ENCODE data around the gene MIB1. TPM values are rescaled to one million over a fixed set of nuclear protein-coding genes. Genes with fewer than 3 reads are reported as not detected.

The MIB1 gene
- total RNA-seq, 1 experiment from 2014 or later: 53.0 TPM

DNA sequence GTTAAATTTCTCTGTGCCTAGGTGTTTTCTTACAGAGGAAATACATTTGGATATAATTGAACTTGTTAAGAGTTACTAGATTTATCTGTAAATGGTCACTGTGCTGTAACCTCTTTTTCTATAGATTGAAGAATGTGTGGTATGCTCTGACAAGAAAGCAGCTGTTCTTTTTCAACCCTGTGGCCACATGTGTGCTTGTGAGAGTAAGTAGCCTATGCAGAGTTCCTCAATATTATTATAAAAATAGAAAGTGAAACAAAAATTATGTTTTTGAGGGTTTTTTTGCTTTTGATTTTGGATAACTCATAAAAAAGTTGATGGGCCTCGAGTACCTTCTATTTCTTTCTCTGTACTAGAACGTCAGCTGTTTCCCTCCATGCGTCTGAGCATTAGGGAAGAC is 112.4 kb downstream of the MIB1 start:
- Histone ChIP-seq H3K4me1 (replicated peaks) (no peaks in the 10 kb centered on the region), H3K9me3 (replicated peaks) (no peaks in the 10 kb centered on the region), H3K27me3 (replicated peaks) (no peaks in the 10 kb centered on the region), H3K4me3 (no peak overlapping the region), H3K27ac (no peak overlapping the region), H3K36me3 (peaks cover 5% of the 10 kb centered on the region; the same call in 1 of the 2 replicates)
- no peak for DNase-seq (ENCODE audit: low read depth in 1 of 2, low spot score in 2 of 2)

GRCh38 chr18:21853775-21854552 is 113.4 kb downstream of the MIB1 start:
- H3K4me3 ChIP-seq: no peak overlapping the region
- H3K27me3 ChIP-seq (replicated peaks): no peaks in the 10 kb centered on the region
- H3K9me3 ChIP-seq (replicated peaks): no peaks in the 10 kb centered on the region
- no peak overlapping the region for H3K27ac ChIP-seq
- DNase-seq (ENCODE audit: low read depth in 1 of 2, low spot score in 2 of 2): no peak
- no peaks in the 10 kb centered on the region for H3K4me1 ChIP-seq (replicated peaks)
- H3K36me3 ChIP-seq: peaks cover 10% of the 10 kb centered on the region; the same call in 1 of the 2 replicates

GRCh38 chr18:21855432-21855831 is 114.8 kb downstream of the MIB1 start:
- H3K9me3 ChIP-seq (replicated peaks): no peaks in the 10 kb centered on the region
- H3K36me3 ChIP-seq: peaks cover 11% of the 10 kb centered on the region
- H3K4me3 ChIP-seq: no peak overlapping the region

GRCh38 chr18:21857871-21858270 is 117.3 kb downstream of the MIB1 start:
- no peak overlapping the region for H3K27ac ChIP-seq
- no peaks in the 10 kb centered on the region for H3K27me3 ChIP-seq (replicated peaks)
- H3K4me1 ChIP-seq (replicated peaks): no peaks in the 10 kb centered on the region
- H3K36me3 ChIP-seq: peaks cover 15% of the 10 kb centered on the region
- H3K4me3 ChIP-seq: no peak overlapping the region
- no peaks in the 10 kb centered on the region for H3K9me3 ChIP-seq (replicated peaks)
- DNase-seq (ENCODE audit: low read depth in 1 of 2, low spot score in 2 of 2): no peak

More at GRCh38 chr18:21855432-21855831, 114.8 kb downstream of the MIB1 start:
- no peaks in the 10 kb centered on the region for H3K27me3 ChIP-seq (replicated peaks)
- DNase-seq (ENCODE audit: low read depth in 1 of 2, low spot score in 2 of 2): no peak
- H3K4me1 ChIP-seq (replicated peaks): no peaks in the 10 kb centered on the region
- H3K27ac ChIP-seq: no peak overlapping the region

DNA sequence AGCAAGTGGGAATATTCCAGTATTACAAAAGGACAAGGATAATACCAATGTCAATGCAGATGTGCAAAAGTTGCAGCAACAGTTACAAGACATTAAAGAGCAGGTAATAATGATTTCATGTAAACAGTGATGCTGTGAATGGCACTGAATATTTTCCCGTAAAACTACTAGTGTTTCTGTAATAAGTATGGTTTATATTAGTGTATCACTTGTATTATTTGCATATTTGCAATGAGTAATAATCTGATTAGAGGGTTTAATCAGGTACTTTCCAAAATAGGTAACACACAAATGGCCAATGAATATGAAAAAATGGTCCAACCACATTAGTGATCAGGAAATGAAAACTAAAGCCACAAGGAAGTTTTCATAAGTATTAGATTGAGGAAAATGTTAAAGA is 118.0 kb downstream of the MIB1 start:
- no peak for DNase-seq (ENCODE audit: low read depth in 1 of 2, low spot score in 2 of 2)
- Histone ChIP-seq H3K27me3 (replicated peaks) (no peaks in the 10 kb centered on the region), H3K4me1 (replicated peaks) (no peaks in the 10 kb centered on the region), H3K9me3 (replicated peaks) (no peaks in the 10 kb centered on the region), H3K27ac (no peak overlapping the region), H3K36me3 (peaks cover 17% of the 10 kb centered on the region), H3K4me3 (no peak overlapping the region)

GRCh38 chr18:21864386-21864785 is 123.8 kb downstream of the MIB1 start:
- H3K9me3 ChIP-seq (replicated peaks): no peaks in the 10 kb centered on the region
- no peaks in the 10 kb centered on the region for H3K27me3 ChIP-seq (replicated peaks)
- peaks cover 11% of the 10 kb centered on the region for H3K4me1 ChIP-seq (replicated peaks)
- H3K4me3 ChIP-seq: no peak overlapping the region
- H3K36me3 ChIP-seq: peaks cover 7% of the 10 kb centered on the region; the same call in 1 of the 2 replicates
- no peak for DNase-seq (ENCODE audit: low read depth in 1 of 2, low spot score in 2 of 2)
- H3K27ac ChIP-seq: no peak overlapping the region

- Histone ChIP-seq H3K27ac (peak overlapping the region; percentile 64), H3K9me3 (replicated peaks) (no peaks in the 10 kb centered on the region), H3K36me3 (peaks cover 7% of the 10 kb centered on the region; the same call in 1 of the 2 replicates), H3K4me3 (no peak overlapping the region), H3K27me3 (replicated peaks) (no peaks in the 10 kb centered on the region), H3K4me1 (replicated peaks) (peaks cover 11% of the 10 kb centered on the region)
- DNase-seq (ENCODE audit: low read depth in 1 of 2, low spot score in 2 of 2): peak in 1 of 2 experiments; percentile 30
These were observed 124.5 kb downstream of the MIB1 start for GRCh38 chr18:21865043-21865442.

- no peak for DNase-seq (ENCODE audit: low read depth in 1 of 2, low spot score in 2 of 2)
- H3K4me1 ChIP-seq (replicated peaks): peaks cover 11% of the 10 kb centered on the region
- no peaks in the 10 kb centered on the region for H3K9me3 ChIP-seq (replicated peaks)
- no peaks in the 10 kb centered on the region for H3K36me3 ChIP-seq
- no peaks in the 10 kb centered on the region for H3K27me3 ChIP-seq (replicated peaks)
- no peak overlapping the region for H3K4me3 ChIP-seq
- H3K27ac ChIP-seq: no peak overlapping the region
These were observed 128.2 kb downstream of the MIB1 start for GRCh38 chr18:21868770-21869169.

- no peak for DNase-seq (ENCODE audit: low read depth in 1 of 2, low spot score in 2 of 2)
These were observed 149.0 kb downstream of the MIB1 start for GRCh38 chr18:21889570-21889969.

GRCh38 chr18:21894619-21895367 is 154.2 kb downstream of the MIB1 start:
- H3K36me3 ChIP-seq: no peaks in the 10 kb centered on the region
- no peak for DNase-seq (ENCODE audit: low read depth in 1 of 2, low spot score in 2 of 2)
- no peaks in the 10 kb centered on the region for H3K9me3 ChIP-seq (replicated peaks)
- no peaks in the 10 kb centered on the region for H3K27me3 ChIP-seq (replicated peaks)
- H3K4me3 ChIP-seq: no peak overlapping the region
- H3K27ac ChIP-seq: no peak overlapping the region
- no peaks in the 10 kb centered on the region for H3K4me1 ChIP-seq (replicated peaks)

More at GRCh38 chr18:21889570-21889969, 149.0 kb downstream of the MIB1 start:
- no peaks in the 10 kb centered on the region for H3K4me1 ChIP-seq (replicated peaks)
- H3K9me3 ChIP-seq (replicated peaks): no peaks in the 10 kb centered on the region
- H3K4me3 ChIP-seq: no peak overlapping the region
- no peaks in the 10 kb centered on the region for H3K27me3 ChIP-seq (replicated peaks)
- H3K36me3 ChIP-seq: no peaks in the 10 kb centered on the region
- H3K27ac ChIP-seq: no peak overlapping the region

GRCh38 chr18:21896732-21897336 is 156.2 kb downstream of the MIB1 start:
- no peak overlapping the region for H3K27ac ChIP-seq
- H3K4me3 ChIP-seq: no peak overlapping the region
- no peaks in the 10 kb centered on the region for H3K9me3 ChIP-seq (replicated peaks)
- H3K4me1 ChIP-seq (replicated peaks): no peaks in the 10 kb centered on the region
- H3K36me3 ChIP-seq: no peaks in the 10 kb centered on the region
- DNase-seq (ENCODE audit: low read depth in 1 of 2, low spot score in 2 of 2): no peak
- H3K27me3 ChIP-seq (replicated peaks): no peaks in the 10 kb centered on the region

DNA sequence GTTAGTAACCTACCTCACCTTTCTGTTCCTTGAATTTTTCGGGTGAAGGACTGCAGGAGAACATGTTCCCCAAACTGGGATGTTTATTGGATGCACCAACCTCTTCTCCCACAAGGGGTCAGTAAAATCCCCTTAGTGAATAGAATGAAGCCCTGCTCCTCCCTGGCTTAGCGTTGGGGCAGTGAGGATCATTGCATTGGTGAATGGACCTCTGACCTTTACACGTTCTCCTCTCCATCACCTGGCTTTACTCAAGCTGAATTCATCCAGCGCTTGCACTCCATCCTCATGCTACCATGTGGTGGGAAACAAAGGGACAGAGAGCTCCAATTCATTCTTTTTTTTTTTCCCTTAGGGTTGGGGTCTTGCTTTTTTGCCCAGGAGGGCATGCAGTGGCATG is 157.2 kb downstream of the MIB1 start:
- Histone ChIP-seq H3K4me1 (replicated peaks) (no peaks in the 10 kb centered on the region), H3K9me3 (replicated peaks) (no peaks in the 10 kb centered on the region), H3K4me3 (no peak overlapping the region), H3K27me3 (replicated peaks) (no peaks in the 10 kb centered on the region), H3K36me3 (no peaks in the 10 kb centered on the region), H3K27ac (no peak overlapping the region)
- peak in 1 of 2 experiments; percentile 27 for DNase-seq (ENCODE audit: low read depth in 1 of 2, low spot score in 2 of 2)

DNA sequence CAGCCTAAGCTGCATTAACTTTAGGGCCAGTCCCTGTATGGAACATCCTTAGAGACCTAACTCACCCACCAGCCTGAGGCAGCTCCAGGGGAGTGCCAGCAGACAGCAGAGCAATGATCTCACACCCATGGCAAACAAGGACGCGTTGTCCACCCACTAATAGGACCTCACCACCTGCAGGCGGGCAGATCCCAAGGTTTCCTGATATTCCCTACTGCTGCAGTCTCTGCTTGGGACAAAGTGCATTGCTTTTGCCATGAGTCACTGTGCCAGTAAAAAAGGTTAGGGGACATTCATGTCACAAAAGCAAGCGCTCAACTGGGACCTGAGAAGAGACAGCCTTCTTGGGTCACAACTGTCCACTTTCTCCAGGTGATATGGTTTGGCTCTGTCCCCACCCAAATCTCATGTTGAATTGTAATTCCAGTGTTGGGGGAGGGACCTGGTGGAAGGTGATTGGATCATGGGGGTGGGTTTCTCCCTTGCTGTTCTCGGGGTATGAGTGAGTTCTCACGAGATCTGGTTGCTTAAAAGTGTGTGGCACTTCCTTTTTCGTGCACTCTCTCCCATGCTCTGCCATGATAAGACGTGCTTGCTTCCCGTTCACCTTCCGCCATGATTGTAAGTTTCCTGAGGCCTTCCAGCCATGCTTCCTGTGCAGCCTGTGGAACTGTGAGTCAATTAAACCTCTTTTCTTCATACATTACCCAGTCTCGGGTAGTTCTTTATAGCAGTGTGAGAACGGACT is 160.2 kb downstream of the MIB1 start:
- no peak for DNase-seq (ENCODE audit: low read depth in 1 of 2, low spot score in 2 of 2)
- no peaks in the 10 kb centered on the region for H3K4me1 ChIP-seq (replicated peaks)

More for the DNA sequence above, 160.2 kb downstream of the MIB1 start:
- Histone ChIP-seq H3K9me3 (replicated peaks) (no peaks in the 10 kb centered on the region), H3K4me3 (no peak overlapping the region), H3K36me3 (no peaks in the 10 kb centered on the region), H3K27ac (no peak overlapping the region), H3K27me3 (replicated peaks) (no peaks in the 10 kb centered on the region)

All from SJSA1 (cell line).